ENCODE results near the gene PCGF3. TPM values are rescaled to one million over a fixed set of nuclear protein-coding genes. Genes with fewer than 3 reads are reported as not detected.

PCGF3 gene
- total RNA-seq, 4 donors from 2014 or later, result 54.8 to 123 (median 90.5) TPM

GRCh38 chr4:721261-722168 is 15.9 kb downstream of the PCGF3 start:
- Histone ChIP-seq H3K4me3 (no peak overlapping the region), H3K4me1 (peaks cover 0 to 53% (median 12%) of the 10 kb centered on the region in 4 donors), H3K9me3 (no peaks in the 10 kb centered on the region), H3K27me3 (no peaks in the 10 kb centered on the region), H3K27ac (peak overlapping the region in 3 of 4 donors; percentile 20 to 60 (median 45)), H3K36me3 (peaks cover 0 to 18% (median 0%) of the 10 kb centered on the region in 3 donors)
- TF ChIP-seq EP300 (IDR thresholded peaks at IDR 0.05) (peak in 1 of 2 donors; percentile 13), POLR2A (IDR thresholded peaks at IDR 0.05) (no peak), CTCF (IDR thresholded peaks at IDR 0.05) (no peak)
- no peak for DNase-seq (ENCODE audit: low spot score in 2 of 2)
- WGBS, 2 donors, result 44 to 49% methylated on average over 31 of the region's 31 CpGs

GRCh38 chr4:722169-722725 is 16.6 kb downstream of the PCGF3 start:
- peaks cover 0 to 60% (median 12%) of the 10 kb centered on the region in 4 donors for H3K4me1 ChIP-seq
- no peak overlapping the region for H3K27ac ChIP-seq
- WGBS, 2 donors, result 92% methylated on average over 46 to 47 of the region's 47 CpGs

GRCh38 chr4:722851-723360 is 17.3 kb downstream of the PCGF3 start:
- H3K36me3 ChIP-seq, result peaks cover 0 to 18% (median 0%) of the 10 kb centered on the region in 3 donors
- no peaks in the 10 kb centered on the region for H3K9me3 ChIP-seq
- no peak for DNase-seq (ENCODE audit: low spot score in 2 of 2)
- H3K27me3 ChIP-seq, result no peaks in the 10 kb centered on the region
- TF ChIP-seq EP300 (IDR thresholded peaks at IDR 0.05), result no peak
- no peak for TF ChIP-seq POLR2A (IDR thresholded peaks at IDR 0.05)
- no peak for TF ChIP-seq CTCF (IDR thresholded peaks at IDR 0.05)
- peaks cover 0 to 58% (median 12%) of the 10 kb centered on the region in 4 donors for H3K4me1 ChIP-seq
- H3K27ac ChIP-seq, result no peak overlapping the region
- 97% methylated on average over 61 of the region's 61 CpGs for WGBS, 2 donors
- H3K4me3 ChIP-seq, result no peak overlapping the region

More at GRCh38 chr4:722169-722725, 16.6 kb downstream of the PCGF3 start:
- peaks cover 0 to 18% (median 0%) of the 10 kb centered on the region in 3 donors for H3K36me3 ChIP-seq
- no peak for DNase-seq (ENCODE audit: low spot score in 2 of 2)
- no peaks in the 10 kb centered on the region for H3K27me3 ChIP-seq
- no peaks in the 10 kb centered on the region for H3K9me3 ChIP-seq
- no peak for TF ChIP-seq EP300 (IDR thresholded peaks at IDR 0.05)
- no peak for TF ChIP-seq POLR2A (IDR thresholded peaks at IDR 0.05)
- TF ChIP-seq CTCF (IDR thresholded peaks at IDR 0.05), result no peak
- no peak overlapping the region for H3K4me3 ChIP-seq

- no peak for DNase-seq (ENCODE audit: low spot score in 2 of 2)
- H3K27ac ChIP-seq, result no peak overlapping the region
- H3K4me1 ChIP-seq, result peaks cover 0 to 49% (median 12%) of the 10 kb centered on the region in 4 donors
- TF ChIP-seq CTCF (IDR thresholded peaks at IDR 0.05) (no peak), EP300 (IDR thresholded peaks at IDR 0.05) (no peak), POLR2A (IDR thresholded peaks at IDR 0.05) (no peak)
- H3K27me3 ChIP-seq, result no peaks in the 10 kb centered on the region
- peaks cover 0 to 18% (median 0%) of the 10 kb centered on the region in 3 donors for H3K36me3 ChIP-seq
- WGBS, 2 donors, result 87 to 92% methylated on average over 24 to 27 of the region's 28 CpGs
- H3K4me3 ChIP-seq, result no peak overlapping the region
- H3K9me3 ChIP-seq, result no peaks in the 10 kb centered on the region
These were observed 18.3 kb downstream of the PCGF3 start for GRCh38 chr4:723751-724530.

Data from tibial nerve (tissue), 4 donors.